Iris pigment epithelial cell (primary cell): Measurements from ENCODE around the gene SLCO2B1.
A peak's percentile ranks its signal among the peaks of the same experiment; 100 is the strongest.
"Not testable (repeated sequence)": the region's sequence is repeated elsewhere in the genome, so short reads cannot be mapped to it uniquely, and the experiment has no call there.

Source experiments
- DNase-seq: peaks from one replicate; pipeline ENCODE4 v3.0.0-alpha.2; 2011; ENCODE audit warnings: low read depth

The SLCO2B1 gene

GRCh38 chr11:75150879-75151278, at the start of gene SLCO2B1:
Gene SLCO2B1 (plus strand): TSS chr11:75151107. CDS start chr11:75151382, 275 bp downstream.
- no peak for DNase-seq

- no peak for DNase-seq
Observed at GRCh38 chr11:75101424-75102128, 49.3 kb upstream of the SLCO2B1 start.

- peak; percentile 53 for DNase-seq
Observed at GRCh38 chr11:75103380-75104026, 47.4 kb upstream of the SLCO2B1 start.

GRCh38 chr11:75105462-75105925, 45.4 kb upstream of the SLCO2B1 start:
- DNase-seq = peak; percentile 10

GRCh38 chr11:75105967-75106681, 44.8 kb upstream of the SLCO2B1 start:
- not testable (repeated sequence) for DNase-seq

- peak; percentile 43 for DNase-seq
Observed at GRCh38 chr11:75107187-75107586, 43.7 kb upstream of the SLCO2B1 start.

- no peak for DNase-seq
Observed at GRCh38 chr11:75112200-75112599, 38.7 kb upstream of the SLCO2B1 start.

- no peak for DNase-seq
Observed at GRCh38 chr11:75113030-75113429, 37.9 kb upstream of the SLCO2B1 start.

GRCh38 chr11:75114465-75114864, 36.4 kb upstream of the SLCO2B1 start:
- DNase-seq = no peak

- no peak for DNase-seq
Observed at GRCh38 chr11:75118577-75118976, 32.3 kb upstream of the SLCO2B1 start.

- no peak for DNase-seq
Observed at GRCh38 chr11:75126564-75126963, 24.3 kb upstream of the SLCO2B1 start.

GRCh38 chr11:75132080-75132479, 18.8 kb upstream of the SLCO2B1 start:
- no peak for DNase-seq

GRCh38 chr11:75133976-75134375, 16.9 kb upstream of the SLCO2B1 start:
- no peak for DNase-seq

GRCh38 chr11:75135021-75135650, 15.8 kb upstream of the SLCO2B1 start:
- no peak for DNase-seq

GRCh38 chr11:75135651-75136050, 15.3 kb upstream of the SLCO2B1 start:
- DNase-seq = no peak

GRCh38 chr11:75140269-75141138, 10.4 kb upstream of the SLCO2B1 start:
- DNase-seq = peak; percentile 23

GRCh38 chr11:75141166-75141565, 9.7 kb upstream of the SLCO2B1 start:
- DNase-seq = no peak

GRCh38 chr11:75142714-75143419, 8.0 kb upstream of the SLCO2B1 start:
- DNase-seq = peak; percentile 97

- DNase-seq = no peak
Observed at GRCh38 chr11:75143420-75143731, 7.5 kb upstream of the SLCO2B1 start.

- DNase-seq = no peak
Observed at GRCh38 chr11:75144716-75145014, 6.2 kb upstream of the SLCO2B1 start.
